ENCODE measurements around the gene GPR171. TPM values are rescaled to one million over a fixed set of nuclear protein-coding genes. Genes with fewer than 3 reads are reported as not detected.

GPR171 gene
- total and polyA plus RNA-seq, 2 donors, result 20.6 to 42.6 TPM

DNA sequence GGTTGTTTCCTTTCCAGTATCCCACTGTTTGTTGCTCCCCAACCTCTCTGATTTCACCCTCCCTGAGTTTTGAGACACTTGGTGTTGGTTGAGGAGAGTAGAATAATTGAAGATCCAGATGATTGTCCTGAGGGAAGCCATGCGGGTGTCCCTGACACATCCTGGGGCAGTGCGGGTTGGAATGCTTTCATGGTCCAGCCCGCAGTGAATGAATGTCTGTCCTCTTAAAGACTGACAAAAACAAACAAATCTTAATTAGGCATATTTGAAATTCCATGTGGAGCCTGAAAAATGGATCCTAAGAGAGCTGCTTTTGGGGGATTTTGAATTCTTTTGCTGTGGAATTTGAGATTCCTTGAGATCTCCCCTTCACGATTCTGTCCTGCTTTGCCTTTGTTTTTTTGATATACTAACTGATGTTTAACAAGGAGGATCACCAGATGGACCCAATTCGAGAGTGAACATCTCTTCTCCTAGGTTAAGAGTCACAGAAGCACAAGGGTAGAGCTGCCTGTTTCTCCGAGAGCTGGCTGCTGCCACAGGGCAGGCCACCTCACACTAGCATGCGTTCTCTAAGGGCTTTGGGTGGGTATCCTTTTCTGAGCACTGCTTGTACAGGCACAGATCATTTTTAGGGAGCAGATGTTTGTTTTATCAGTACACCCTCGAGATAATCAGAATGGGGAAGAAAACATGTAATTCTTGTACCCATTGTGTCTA, 47.4 kb downstream of the GPR171 start:
- Histone ChIP-seq H3K9me3 (ENCODE audit: control insufficient read depth in 2 of 2, insufficient read depth in 1 of 2, low read length in 1 of 2) (no peaks in the 10 kb centered on the region), H3K36me3 (ENCODE audit: control insufficient read depth in 2 of 2, insufficient read depth in 2 of 2, low read length in 1 of 2) (no peaks in the 10 kb centered on the region), H3K27ac (ENCODE audit: low read depth in 1 of 2, low read length in 1 of 2) (no peak overlapping the region), H3K4me1 (ENCODE audit: control insufficient read depth in 2 of 2, insufficient read depth in 2 of 2, low read length in 2 of 2) (no peaks in the 10 kb centered on the region), H3K4me3 (ENCODE audit: low read length in 2 of 2) (no peak overlapping the region), H3K27me3 (ENCODE audit: control insufficient read depth in 2 of 2, insufficient read depth in 1 of 2, low read length in 1 of 2) (no peaks in the 10 kb centered on the region)
- no peak for DNase-seq (ENCODE audit: low read depth in 6 of 9, low spot score in 9 of 9)
- 95% methylated on average over 8 of the region's 8 CpGs for WGBS

DNA sequence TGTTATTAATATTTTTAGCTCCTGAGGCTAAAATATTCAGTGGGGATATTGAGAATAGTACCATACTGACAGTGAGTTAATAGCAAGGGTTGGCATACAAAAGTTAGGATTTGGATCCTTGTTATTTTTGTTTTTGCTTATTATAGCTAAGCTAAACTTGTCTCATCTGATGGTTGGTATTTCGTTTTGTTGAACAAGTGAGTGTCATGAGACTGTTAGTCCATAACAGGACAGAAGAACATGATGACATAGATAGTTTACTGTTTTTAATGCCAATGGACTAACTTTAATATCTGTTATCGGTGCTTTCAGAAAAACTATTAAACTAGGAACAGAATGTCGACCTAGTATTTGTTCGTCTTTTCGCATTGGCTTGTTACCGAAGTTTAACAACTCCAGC, 48.5 kb downstream of the GPR171 start:
- Histone ChIP-seq H3K4me3 (ENCODE audit: low read length in 2 of 2) (no peak overlapping the region), H3K36me3 (ENCODE audit: control insufficient read depth in 2 of 2, insufficient read depth in 2 of 2, low read length in 1 of 2) (no peaks in the 10 kb centered on the region), H3K9me3 (ENCODE audit: control insufficient read depth in 2 of 2, insufficient read depth in 1 of 2, low read length in 1 of 2) (no peaks in the 10 kb centered on the region), H3K27me3 (ENCODE audit: control insufficient read depth in 2 of 2, insufficient read depth in 1 of 2, low read length in 1 of 2) (no peaks in the 10 kb centered on the region), H3K4me1 (ENCODE audit: control insufficient read depth in 2 of 2, insufficient read depth in 2 of 2, low read length in 2 of 2) (no peaks in the 10 kb centered on the region), H3K27ac (ENCODE audit: low read depth in 1 of 2, low read length in 1 of 2) (no peak overlapping the region)
- WGBS, result 98% methylated on average over 6 of the region's 6 CpGs
- no peak for DNase-seq (ENCODE audit: low read depth in 6 of 9, low spot score in 9 of 9)

DNA sequence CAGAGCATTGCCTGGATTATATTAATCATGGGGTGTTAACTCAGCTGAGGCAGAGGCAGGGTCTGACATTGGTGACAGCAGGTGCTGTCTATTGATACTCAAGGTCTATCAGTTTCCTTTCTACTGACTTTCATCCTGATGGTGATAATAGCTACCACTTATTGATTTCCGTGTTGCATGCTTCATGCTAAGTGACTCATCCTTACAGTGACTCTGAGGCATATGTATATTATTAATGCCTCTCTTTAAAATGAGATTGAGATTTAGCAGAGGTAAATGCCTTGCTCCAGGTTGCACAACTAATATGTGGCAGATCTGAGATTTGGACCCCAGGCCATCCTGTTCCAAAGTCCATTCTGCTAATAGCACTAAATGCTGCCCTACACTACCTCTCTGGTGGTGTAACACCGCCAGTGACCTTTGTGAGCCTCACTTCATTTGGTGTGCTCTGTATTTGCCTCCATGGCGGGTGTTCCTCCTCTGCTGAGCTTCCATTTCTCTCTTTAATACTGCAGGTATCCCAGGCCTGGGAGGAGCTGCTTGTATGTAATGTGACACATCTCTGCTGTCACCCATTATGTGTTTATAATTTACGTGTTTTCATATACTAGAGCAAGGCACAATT, 50.4 kb downstream of the GPR171 start:
- Histone ChIP-seq H3K27me3 (ENCODE audit: control insufficient read depth in 2 of 2, insufficient read depth in 1 of 2, low read length in 1 of 2) (no peaks in the 10 kb centered on the region), H3K9me3 (ENCODE audit: control insufficient read depth in 2 of 2, insufficient read depth in 1 of 2, low read length in 1 of 2) (no peaks in the 10 kb centered on the region), H3K27ac (ENCODE audit: low read depth in 1 of 2, low read length in 1 of 2) (no peak overlapping the region), H3K4me3 (ENCODE audit: low read length in 2 of 2) (no peak overlapping the region), H3K4me1 (ENCODE audit: control insufficient read depth in 2 of 2, insufficient read depth in 2 of 2, low read length in 2 of 2) (no peaks in the 10 kb centered on the region), H3K36me3 (ENCODE audit: control insufficient read depth in 2 of 2, insufficient read depth in 2 of 2, low read length in 1 of 2) (no peaks in the 10 kb centered on the region)
- DNase-seq (ENCODE audit: low read depth in 6 of 9, low spot score in 9 of 9), result no peak
- 98% methylated on average over 4 of the region's 4 CpGs for WGBS

Other genes with a start within 250 kb of the GPR171 start
- gene CLRN1, start 230.5 kb downstream of the GPR171 start, total RNA-seq, result under 0.01 TPM
- under 0.01 TPM for gene CLRN1, start 230.5 kb downstream of the GPR171 start, polyA plus RNA-seq
- gene MED12L, start 117.6 kb downstream of the GPR171 start, total RNA-seq, result 1.7 TPM
- gene MED12L, start 117.6 kb downstream of the GPR171 start, polyA plus RNA-seq, result 0.30 TPM
- gene P2RY14, start 75.3 kb upstream of the GPR171 start, total RNA-seq, result 8.2 TPM
- gene P2RY14, start 75.3 kb upstream of the GPR171 start, polyA plus RNA-seq, result 2.1 TPM
- 4.0 TPM for gene GPR87, start 113.6 kb upstream of the GPR171 start, total RNA-seq
- gene GPR87, start 113.6 kb upstream of the GPR171 start, polyA plus RNA-seq, result 20.8 TPM
- 4.8 TPM for gene P2RY13, start 126.3 kb upstream of the GPR171 start, total RNA-seq
- 2.2 TPM for gene P2RY13, start 126.3 kb upstream of the GPR171 start, polyA plus RNA-seq
- gene P2RY12, start 181.5 kb upstream of the GPR171 start, total RNA-seq, result 2.9 TPM
- gene P2RY12, start 181.5 kb upstream of the GPR171 start, polyA plus RNA-seq, result 0.59 TPM